GM19467 (cell line): ENCODE results near the gene CCDC88A.
"Not testable (repeated sequence)": the region's sequence is repeated elsewhere in the genome, so short reads cannot be mapped to it uniquely, and the experiment has no call there.

Source experiments
- ATAC-seq: cut with Tn5 transposase; IDR thresholded peaks from one replicate; pipeline ENCODE4 v1.9.1; 2021; ENCODE audit warnings: mild to moderate bottlenecking, moderate library complexity; ENCODE audit not compliant: unreplicated experiment

Gene CCDC88A

GRCh38 chr2:55391615-55392242 is 27.9 kb downstream of the CCDC88A start:
- ATAC-seq = no peak

GRCh38 chr2:55391155-55391554 is 28.5 kb downstream of the CCDC88A start:
- no peak for ATAC-seq

DNA sequence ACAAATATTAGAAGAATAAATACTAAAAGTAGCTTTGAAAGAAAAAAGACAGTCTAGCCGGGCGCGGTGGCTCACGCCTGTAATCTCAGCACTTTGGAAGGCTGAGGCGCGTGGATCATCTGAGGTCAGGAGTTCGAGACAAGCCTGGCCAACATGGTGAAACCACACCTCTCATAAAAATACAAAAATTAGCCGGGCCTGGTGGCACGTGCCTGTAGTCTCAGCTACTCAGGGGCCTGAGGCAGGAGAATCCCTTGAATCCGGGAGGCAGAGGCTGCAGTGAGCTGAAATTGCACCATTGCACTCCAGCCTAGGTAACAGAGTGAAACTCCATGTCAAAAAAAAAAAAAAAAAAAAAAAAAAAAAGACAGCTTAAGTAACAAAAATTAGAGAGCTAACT is 34.1 kb downstream of the CCDC88A start:
- not testable (repeated sequence) for ATAC-seq

- no peak for ATAC-seq
Measured at GRCh38 chr2:55384786-55385185, 34.9 kb downstream of the CCDC88A start.

DNA sequence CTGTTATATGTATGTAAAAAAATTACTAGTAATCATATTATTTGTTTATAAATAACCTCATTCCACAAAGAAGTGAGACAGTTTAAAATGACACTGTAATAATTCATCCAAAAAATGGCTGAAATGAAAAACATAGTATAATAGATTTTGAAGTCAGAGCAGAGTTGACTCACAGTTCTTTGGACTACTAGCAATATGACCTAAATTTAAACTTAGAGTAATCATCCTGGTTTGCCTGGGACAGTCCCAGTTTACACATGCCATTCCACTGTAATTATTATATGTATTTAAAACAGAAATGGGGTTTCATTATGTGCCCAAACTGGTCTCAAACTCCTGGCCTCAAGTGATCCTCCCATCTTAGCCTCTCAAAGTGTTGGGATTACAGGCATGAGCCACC is 48.3 kb downstream of the CCDC88A start:
- no peak for ATAC-seq

GRCh38 chr2:55370208-55370607 is 49.4 kb downstream of the CCDC88A start:
- ATAC-seq = no peak

DNA sequence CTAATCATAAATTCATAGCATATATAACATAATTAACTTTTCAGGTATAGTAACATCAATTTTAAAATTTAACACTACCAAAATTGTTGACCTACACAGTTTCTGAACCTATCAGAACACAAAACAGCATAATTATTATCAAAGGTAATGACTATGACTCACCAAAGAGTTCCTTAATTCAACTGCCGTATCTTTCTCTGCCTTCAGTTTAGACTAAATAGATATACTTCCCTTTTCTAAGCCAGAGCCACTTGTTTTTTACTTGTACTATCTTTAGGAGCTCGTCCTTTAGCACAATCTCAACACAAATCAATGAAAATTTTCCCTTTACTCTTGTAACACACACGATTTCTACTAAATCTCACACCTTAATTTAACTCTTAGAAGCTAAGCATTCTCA is 54.4 kb downstream of the CCDC88A start:
- ATAC-seq = no peak

- no peak for ATAC-seq
Measured at GRCh38 chr2:55364189-55365055, 55.2 kb downstream of the CCDC88A start.

- no peak for ATAC-seq
Measured at GRCh38 chr2:55363636-55364035, 56.0 kb downstream of the CCDC88A start.

DNA sequence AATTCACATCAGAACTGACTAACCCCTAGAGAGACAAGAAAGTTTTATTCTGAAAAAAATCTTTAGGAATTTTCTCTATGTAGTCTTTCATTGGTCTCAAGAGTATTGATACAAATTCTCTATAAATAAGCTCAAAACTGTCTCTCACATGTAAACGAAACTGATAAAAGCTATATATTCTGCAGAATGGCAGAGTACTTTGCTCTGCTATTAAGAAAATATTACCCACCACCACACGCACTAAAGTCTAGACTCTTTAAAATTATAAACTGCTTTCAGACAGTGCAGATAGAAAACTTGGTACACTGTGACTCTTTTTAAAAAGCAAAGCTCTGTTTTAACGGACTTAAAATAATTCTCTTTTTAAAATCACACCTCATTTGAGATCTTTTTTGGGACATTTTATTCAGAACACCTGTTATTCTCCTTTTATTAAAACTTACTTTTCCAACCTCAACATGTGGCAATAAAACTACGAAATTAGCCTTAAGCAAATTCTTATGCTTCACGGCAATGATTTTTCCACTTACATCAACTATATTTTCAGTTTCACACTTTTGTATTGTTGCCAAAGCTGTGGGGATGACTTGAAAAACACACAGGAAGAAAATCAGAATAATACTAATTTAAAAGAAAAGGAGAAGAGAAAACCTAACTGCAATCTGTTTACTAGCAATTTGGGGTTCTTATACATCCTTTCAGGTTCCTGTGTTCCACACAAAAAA is 58.0 kb downstream of the CCDC88A start:
- ATAC-seq = no peak

DNA sequence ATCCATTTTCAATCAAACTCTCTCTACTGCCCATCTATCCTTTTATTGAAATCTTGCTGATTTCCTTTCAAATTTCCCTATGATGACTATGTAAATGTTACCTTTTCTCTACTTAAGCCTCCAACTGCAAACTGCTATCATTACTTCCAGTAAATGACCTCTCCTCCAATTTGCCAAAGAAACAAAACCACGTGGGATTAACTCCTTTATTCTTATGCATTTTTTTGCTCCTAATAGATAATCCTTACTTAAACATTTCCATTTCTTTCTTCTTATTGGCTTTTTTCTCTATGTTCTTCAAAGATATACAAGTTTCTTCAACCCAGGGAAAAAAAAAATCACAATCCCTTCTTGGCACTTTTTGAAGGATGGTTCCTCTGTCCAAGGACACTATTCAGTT is 61.2 kb downstream of the CCDC88A start:
- no peak for ATAC-seq

GRCh38 chr2:55357927-55358326 is 61.7 kb downstream of the CCDC88A start:
- no peak for ATAC-seq

GRCh38 chr2:55357164-55357563 is 62.5 kb downstream of the CCDC88A start:
- ATAC-seq = no peak

- ATAC-seq = not testable (repeated sequence)
Measured at GRCh38 chr2:55356136-55356535, 63.5 kb downstream of the CCDC88A start.

DNA sequence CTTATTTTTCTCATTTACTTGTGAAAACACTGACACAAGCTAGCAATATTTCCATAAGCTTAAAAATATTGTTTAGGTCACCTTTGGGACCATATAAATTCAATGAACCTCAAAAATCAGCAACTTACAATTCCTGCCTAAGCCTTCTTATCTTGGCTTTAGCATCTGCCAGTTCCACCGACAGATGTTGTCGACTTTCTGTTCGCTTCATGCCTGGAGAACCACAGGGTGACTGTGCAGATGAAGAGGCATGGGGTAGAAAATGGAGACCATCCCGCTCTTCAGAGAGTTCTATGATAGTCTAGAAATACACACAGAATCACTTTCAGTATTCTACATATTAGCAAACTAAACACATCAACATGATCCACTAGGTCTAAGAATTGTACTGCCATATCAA is 64.2 kb downstream of the CCDC88A start:
- no peak for ATAC-seq

GRCh38 chr2:55351672-55352071 is 68.0 kb downstream of the CCDC88A start:
- no peak for ATAC-seq

- ATAC-seq = peak; percentile 56
Measured at GRCh38 chr2:55345064-55345463, 74.6 kb downstream of the CCDC88A start.

DNA sequence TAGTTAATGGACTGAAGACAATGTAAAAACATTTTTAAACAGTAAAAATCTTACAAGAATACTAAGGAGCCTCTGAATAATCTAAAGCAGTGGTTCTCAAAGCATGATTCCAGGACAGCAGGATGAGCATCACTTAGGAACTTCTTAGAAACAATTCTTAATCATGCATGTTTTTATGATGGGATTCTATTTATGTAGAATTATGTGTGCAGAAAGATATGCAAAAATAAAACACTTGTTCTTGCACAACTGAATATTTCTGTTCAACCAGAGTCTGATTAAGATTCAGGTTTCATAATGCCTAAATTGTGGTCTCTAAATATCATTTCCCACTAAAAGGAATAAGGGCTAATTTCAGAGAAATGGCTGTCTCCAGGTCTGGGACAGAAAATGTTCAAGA is 81.4 kb downstream of the CCDC88A start:
- ATAC-seq = no peak

GRCh38 chr2:55334728-55335127 is 84.9 kb downstream of the CCDC88A start:
- ATAC-seq = no peak

- no peak for ATAC-seq
Measured at GRCh38 chr2:55330541-55331297, 88.9 kb downstream of the CCDC88A start.
